ENCODE data around the gene CCDC169. TPM values are rescaled to one million over a fixed set of nuclear protein-coding genes. Genes with fewer than 3 reads are reported as not detected.

Gene CCDC169
- total and polyA plus RNA-seq, 2 of the 4 experiments (the other 2 are of a cell fraction) = 0.54 to 0.62 TPM

DNA sequence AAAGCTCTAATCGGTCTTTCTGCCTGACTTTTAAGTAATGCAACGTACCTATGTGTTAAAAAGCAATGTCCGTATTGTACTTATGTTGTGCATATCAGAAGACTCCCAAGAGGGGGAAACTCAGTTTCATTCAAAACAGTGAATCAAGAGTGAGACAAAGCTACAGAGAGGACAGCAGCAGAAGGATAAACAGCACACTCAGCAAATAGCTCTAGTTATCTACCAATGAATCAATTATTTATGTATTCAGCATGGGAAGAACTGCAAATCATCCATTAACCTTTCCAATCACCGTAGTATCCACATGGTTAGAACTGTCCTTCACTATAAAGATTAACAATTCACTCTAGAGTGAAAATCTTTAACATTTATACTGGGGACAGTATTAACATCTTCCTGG is 46.6 kb downstream of the CCDC169 start:
- CTCF ChIA-PET = interaction anchor here (1.4 kb wide), 1 partner anchor 10 kb away, joined by 3 read pairs; no protein-coding TSS in a partner anchor
- Histone ChIP-seq H3K9ac (ENCODE audit: low read depth, low read length) (no peak overlapping the region), H3K14ac (replicated peaks; ENCODE audit: low read depth, low read length) (no peak overlapping the region), H3K9me3 (ENCODE audit: control insufficient read depth, insufficient read depth, low read length) (no peaks in the 10 kb centered on the region), H4K91ac (ENCODE audit: insufficient read depth, low read depth, low read length) (no peak overlapping the region), H2AK5ac (ENCODE audit: low read depth, low read length) (no peak overlapping the region), H3K18ac (ENCODE audit: low read depth, low read length) (no peak overlapping the region), H3K27ac (ENCODE audit: insufficient read depth, low read length) (no peak overlapping the region), H2BK15ac (ENCODE audit: low read depth, low read length) (no peak overlapping the region), H3K23ac (ENCODE audit: low read depth, low read length) (no peak overlapping the region), H4K20me1 (ENCODE audit: insufficient read depth, low read length) (no peaks in the 10 kb centered on the region), H2BK20ac (ENCODE audit: low read depth, low read length) (no peak overlapping the region), H2AK9ac (replicated peaks; ENCODE audit: low read depth, low read length, poor library complexity) (no peak overlapping the region), H4K5ac (ENCODE audit: low read depth, low read length) (no peak overlapping the region), H3K36me3 (ENCODE audit: control insufficient read depth, insufficient read depth, low read length) (no peaks in the 10 kb centered on the region), H4K8ac (ENCODE audit: low read depth in 2 of 2, low read length in 2 of 2) (no peak overlapping the region), H3K27me3 (ENCODE audit: control insufficient read depth, insufficient read depth, low read length) (no peaks in the 10 kb centered on the region), H2AFZ (replicated peaks; ENCODE audit: low read length, poor library complexity) (no peak overlapping the region), H3K9me1 (ENCODE audit: insufficient read depth, low read length) (no peaks in the 10 kb centered on the region), H3K79me1 (ENCODE audit: low read depth in 1 of 2, low read length in 2 of 2) (no peaks in the 10 kb centered on the region), H3K4me2 (ENCODE audit: low read depth, low read length) (no peak overlapping the region), H2BK120ac (ENCODE audit: low read depth, low read length) (no peak overlapping the region), H2BK5ac (ENCODE audit: low read depth, low read length, poor library complexity, severe bottlenecking) (no peak overlapping the region), H3K4me3 (ENCODE audit: insufficient read depth, low read depth, low read length) (no peak overlapping the region), H3K4me1 (ENCODE audit: control insufficient read depth, insufficient read depth, low read length) (no peaks in the 10 kb centered on the region), H3K4ac (ENCODE audit: low read depth, low read length) (no peak overlapping the region), H3K56ac (ENCODE audit: extremely low read depth, insufficient read depth, low read length) (no peak overlapping the region)
- in situ Hi-C loops (cut with MboI; ENCODE audit: low sequenced_read_pairs) = no loop called here
- no CpG with 5 or more reads among the region's 4 CpGs for WGBS, 2 experiments (ENCODE audit: extremely low coverage in 2 of 2, insufficient read length in 1 of 2)
- no peak for ATAC-seq (ENCODE audit: low read depth)
- BruUV-seq (replicated peaks) = no TSS peak
- TF ChIP-seq MAFK (IDR thresholded peaks at IDR 0.05; ENCODE audit: low read depth, low read length) (peak; percentile 82), CHD1 (IDR thresholded peaks at IDR 0.05; ENCODE audit: low read depth, low read length) (no peak)
- dilution Hi-C loops (cut with HindIII; ENCODE audit: low sequenced_read_pairs, unreplicated experiment) = no loop called here
- POLR2A ChIA-PET (ENCODE audit: unreplicated experiment) = no interaction called here
- intact Hi-C loops (cut with micrococcal nuclease) = no loop called here
- DNase-seq = no peak

Measured in IMR-90 (cell line).